CD4-positive, CD25-positive, alpha-beta regulatory T cell (primary cell): Measurements from ENCODE around the gene UBR4. TPM values are rescaled to one million over a fixed set of nuclear protein-coding genes. Genes with fewer than 3 reads are reported as not detected.
"Not testable (repeated sequence)": the region's sequence is repeated elsewhere in the genome, so short reads cannot be mapped to it uniquely, and the experiment has no call there.

Experiments used
- ATAC-seq, 2 donors: fragments of 150-1000 bp; cut with Tn5 transposase; one replicate each; pipeline ENCODE4 v1.10.0; 2021; ENCODE audit warnings: low read depth in 2 of 2, moderate number of reproducible peaks in 2 of 2, moderate library complexity in 1 of 2
- DNase-seq, 3 donors: peaks; one replicate each; pipeline versions ENCODE4 v3.0.0 to v3.0.0-alpha.2; 2012 to 2022; ENCODE audit warnings: mixed read lengths in 1 of 3
- H3K27ac ChIP-seq: one replicate; pipeline ENCODE4 v1.7.0; 2013; ENCODE audit warnings: mild to moderate bottlenecking, low read length; ENCODE audit not compliant: insufficient read depth, poor library complexity, severe bottlenecking
- H3K27me3 ChIP-seq: one replicate; pipeline ENCODE4 v1.7.0; 2013; ENCODE audit warnings: low read length; ENCODE audit not compliant: control insufficient read depth, insufficient read depth
- H3K36me3 ChIP-seq: one replicate; pipeline ENCODE4 v1.7.0; 2013; ENCODE audit warnings: mild to moderate bottlenecking, low read length, moderate library complexity; ENCODE audit not compliant: control insufficient read depth, insufficient read depth
- H3K4me1 ChIP-seq: 2 replicates; pipeline ENCODE4 v1.7.0; 2013; ENCODE audit warnings: mild to moderate bottlenecking, low read length; ENCODE audit not compliant: insufficient read depth, control insufficient read depth, poor library complexity, severe bottlenecking
- H3K4me3 ChIP-seq: one replicate; pipeline ENCODE4 v1.7.0; 2013; ENCODE audit warnings: low read depth, mild to moderate bottlenecking, low read length, moderate library complexity
- H3K9me3 ChIP-seq, 2 experiments: 1 replicate in 1 of 2; 2 replicates in 1 of 2; pipeline ENCODE4 v1.7.0; 2013; ENCODE audit warnings: low read length in 2 of 2, mild to moderate bottlenecking in 1 of 2, moderate library complexity in 1 of 2; ENCODE audit not compliant: control insufficient read depth in 2 of 2
- H3K27ac Mint-ChIP-seq, 3 donors: one replicate each; pipeline ENCODE4 v1.8.0; 2020 to 2022; ENCODE audit warnings: mild to moderate bottlenecking in 3 of 3, mixed read lengths in 3 of 3, moderate library complexity in 2 of 3
- H3K27me3 Mint-ChIP-seq: one replicate; pipeline ENCODE4 v1.8.0; 2022; ENCODE audit warnings: mild to moderate bottlenecking, mixed read lengths
- H3K36me3 Mint-ChIP-seq: one replicate; pipeline ENCODE4 v1.8.0; 2020; ENCODE audit warnings: mixed read lengths
- H3K4me1 Mint-ChIP-seq, 4 donors: one replicate each; pipeline ENCODE4 v1.8.0; 2020 to 2022; ENCODE audit warnings: mixed read lengths in 4 of 4, mild to moderate bottlenecking in 1 of 4
- H3K4me3 Mint-ChIP-seq, 4 donors: one replicate each; pipeline ENCODE4 v1.8.0; 2020 to 2022; ENCODE audit warnings: mild to moderate bottlenecking in 4 of 4, mixed read lengths in 4 of 4, moderate library complexity in 3 of 4
- H3K9me3 Mint-ChIP-seq, 7 donors: one replicate each; pipeline ENCODE4 v1.8.0; 2020 to 2022; ENCODE audit warnings: mixed read lengths in 7 of 7, mild to moderate bottlenecking in 3 of 7, moderate library complexity in 2 of 7
- polyA plus RNA-seq, 4 donors: library from polyadenylated mRNA; unstranded; fragments of 300-500 nt; fragmentation: Illumina TruSeq; gene quantifications; one replicate each; pipeline ENCODE4 v1.2.3, GENCODE V29; 2021
- total RNA-seq: library from RNA; stranded (reverse); gene quantifications from one replicate; pipeline ENCODE4 v1.2.3, GENCODE V29; 2022

Gene UBR4
- total and polyA plus RNA-seq, 5 donors from 2014 or later: 9.9 to 173 (median 12.4) TPM

- H3K27me3 ChIP-seq: no peaks in the 10 kb centered on the region
- H3K27ac ChIP-seq: no peak overlapping the region
- Mint-ChIP-seq H3K36me3 (peaks cover 54% of the 10 kb centered on the region), H3K27me3 (no peaks in the 10 kb centered on the region), H3K4me1 (peaks cover 0 to 2% (median 0%) of the 10 kb centered on the region in 4 donors), H3K4me3 (no peak overlapping the region), H3K9me3 (no peaks in the 10 kb centered on the region), H3K27ac (no peak overlapping the region)
- peaks cover 80% of the 10 kb centered on the region for H3K36me3 ChIP-seq
- H3K4me3 ChIP-seq: no peak overlapping the region
- no peaks in the 10 kb centered on the region for H3K9me3 ChIP-seq
- H3K4me1 ChIP-seq: no peaks in the 10 kb centered on the region
- ATAC-seq (no peak), DNase-seq (no peak)
Measured at GRCh38 chr1:19229229-19229628, 19.2 kb upstream of the UBR4 start.

GRCh38 chr1:19222979-19223824 is 13.1 kb upstream of the UBR4 start:
- Histone ChIP-seq H3K27ac (no peak overlapping the region), H3K4me3 (no peak overlapping the region), H3K36me3 (peaks cover 84% of the 10 kb centered on the region), H3K4me1 (no peaks in the 10 kb centered on the region), H3K9me3 (no peaks in the 10 kb centered on the region), H3K27me3 (no peaks in the 10 kb centered on the region)
- H3K27ac Mint-ChIP-seq: no peak overlapping the region
- ATAC-seq (no peak), DNase-seq (no peak)
- H3K4me1 Mint-ChIP-seq: peaks cover 0 to 10% (median 7%) of the 10 kb centered on the region in 4 donors
- no peaks in the 10 kb centered on the region for H3K27me3 Mint-ChIP-seq
- H3K9me3 Mint-ChIP-seq: no peaks in the 10 kb centered on the region
- H3K36me3 Mint-ChIP-seq: peaks cover 58% of the 10 kb centered on the region
- no peak overlapping the region for H3K4me3 Mint-ChIP-seq

- H3K27ac ChIP-seq: no peak overlapping the region
- H3K9me3 Mint-ChIP-seq: no peaks in the 10 kb centered on the region
- H3K27me3 ChIP-seq: no peaks in the 10 kb centered on the region
- H3K36me3 ChIP-seq: peaks cover 90% of the 10 kb centered on the region
- H3K4me3 ChIP-seq: no peak overlapping the region
- no peak overlapping the region for H3K4me3 Mint-ChIP-seq
- ATAC-seq (no peak), DNase-seq (no peak)
- H3K4me1 Mint-ChIP-seq: peaks cover 2 to 14% (median 7%) of the 10 kb centered on the region in 4 donors
- H3K9me3 ChIP-seq: no peaks in the 10 kb centered on the region
- peaks cover 57% of the 10 kb centered on the region for H3K36me3 Mint-ChIP-seq
- no peaks in the 10 kb centered on the region for H3K27me3 Mint-ChIP-seq
- no peaks in the 10 kb centered on the region for H3K4me1 ChIP-seq
- no peak overlapping the region for H3K27ac Mint-ChIP-seq
Measured at GRCh38 chr1:19222573-19222972, 12.5 kb upstream of the UBR4 start.

- peaks cover 55% of the 10 kb centered on the region for H3K36me3 Mint-ChIP-seq
- H3K27me3 ChIP-seq: no peaks in the 10 kb centered on the region
- H3K27ac ChIP-seq: no peak overlapping the region
- peaks cover 4 to 14% (median 7%) of the 10 kb centered on the region in 4 donors for H3K4me1 Mint-ChIP-seq
- H3K27ac Mint-ChIP-seq: no peak overlapping the region
- no peaks in the 10 kb centered on the region for H3K4me1 ChIP-seq
- H3K27me3 Mint-ChIP-seq: no peaks in the 10 kb centered on the region
- H3K4me3 ChIP-seq: no peak overlapping the region
- no peaks in the 10 kb centered on the region for H3K9me3 Mint-ChIP-seq
- no peak for ATAC-seq
- DNase-seq: no peak
- H3K4me3 Mint-ChIP-seq: no peak overlapping the region
- H3K9me3 ChIP-seq: no peaks in the 10 kb centered on the region
- H3K36me3 ChIP-seq: peaks cover 80% of the 10 kb centered on the region
Measured at GRCh38 chr1:19220991-19221390, 10.9 kb upstream of the UBR4 start.

- ATAC-seq (no peak), DNase-seq (no peak)
- H3K9me3 Mint-ChIP-seq: no peaks in the 10 kb centered on the region
- Histone ChIP-seq H3K9me3 (no peaks in the 10 kb centered on the region), H3K4me1 (peaks cover 3% of the 10 kb centered on the region), H3K4me3 (no peak overlapping the region), H3K36me3 (peaks cover 76% of the 10 kb centered on the region), H3K27me3 (no peaks in the 10 kb centered on the region), H3K27ac (no peak overlapping the region)
- H3K4me3 Mint-ChIP-seq: no peak overlapping the region
- peaks cover 50% of the 10 kb centered on the region for H3K36me3 Mint-ChIP-seq
- H3K27ac Mint-ChIP-seq: peak overlapping the region in 1 of 3 donors; percentile 72
- peaks cover 4 to 16% (median 8%) of the 10 kb centered on the region in 4 donors for H3K4me1 Mint-ChIP-seq
- H3K27me3 Mint-ChIP-seq: no peaks in the 10 kb centered on the region
Measured at GRCh38 chr1:19220080-19220846, 10.2 kb upstream of the UBR4 start.

GRCh38 chr1:19219451-19219850 is 9.4 kb upstream of the UBR4 start:
- peaks cover 5% of the 10 kb centered on the region for H3K4me1 ChIP-seq
- Mint-ChIP-seq H3K36me3 (peaks cover 45% of the 10 kb centered on the region), H3K27ac (no peak overlapping the region), H3K27me3 (no peaks in the 10 kb centered on the region), H3K4me1 (peaks cover 4 to 17% (median 11%) of the 10 kb centered on the region in 4 donors), H3K4me3 (no peak overlapping the region), H3K9me3 (no peaks in the 10 kb centered on the region)
- H3K4me3 ChIP-seq: no peak overlapping the region
- DNase-seq: no peak
- no peaks in the 10 kb centered on the region for H3K27me3 ChIP-seq
- no peak overlapping the region for H3K27ac ChIP-seq
- no peak for ATAC-seq
- H3K9me3 ChIP-seq: no peaks in the 10 kb centered on the region
- peaks cover 73% of the 10 kb centered on the region for H3K36me3 ChIP-seq

- not testable (repeated sequence) for H3K4me3 Mint-ChIP-seq, H3K27ac ChIP-seq, H3K27me3 Mint-ChIP-seq, H3K9me3 Mint-ChIP-seq, H3K9me3 ChIP-seq, DNase-seq, ATAC-seq, H3K4me1 ChIP-seq, H3K27me3 ChIP-seq, H3K4me3 ChIP-seq
- Mint-ChIP-seq H3K4me1 (peaks cover 4 to 36% (median 29%) of the 10 kb centered on the region in 4 donors), H3K27ac (peak overlapping the region in 1 of 3 donors; percentile 31), H3K36me3 (peaks cover 34% of the 10 kb centered on the region)
- H3K36me3 ChIP-seq: peaks cover 51% of the 10 kb centered on the region
Measured at GRCh38 chr1:19216585-19216984, 6.5 kb upstream of the UBR4 start.
